GM21423 (cell line): ENCODE data around the gene IQGAP2.

Source experiments
- ATAC-seq: cut with Tn5 transposase; IDR thresholded peaks from one replicate; pipeline ENCODE4 v1.9.1; 2021; ENCODE audit warnings: mild to moderate bottlenecking, moderate library complexity; ENCODE audit not compliant: unreplicated experiment

The IQGAP2 gene

DNA sequence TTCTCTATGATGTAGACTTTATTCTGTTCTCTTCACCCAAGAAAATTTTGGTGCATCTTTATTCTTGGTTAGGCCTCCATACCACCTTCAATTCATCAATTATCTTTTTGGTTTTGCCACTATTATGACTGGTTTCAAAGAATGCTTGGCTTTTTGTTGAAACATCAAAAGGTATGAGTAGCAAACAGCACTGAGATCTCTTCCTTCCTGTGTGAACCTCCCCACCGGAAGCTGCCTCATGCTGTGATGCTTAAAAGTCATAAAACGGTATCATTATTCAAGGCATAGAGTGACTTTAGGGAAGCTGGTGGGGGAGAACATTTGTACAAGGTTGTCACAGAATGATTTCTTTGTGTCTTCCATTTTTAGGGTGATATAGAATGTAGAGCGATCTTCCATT, 70.6 kb downstream of the IQGAP2 start:
- no peak for ATAC-seq

DNA sequence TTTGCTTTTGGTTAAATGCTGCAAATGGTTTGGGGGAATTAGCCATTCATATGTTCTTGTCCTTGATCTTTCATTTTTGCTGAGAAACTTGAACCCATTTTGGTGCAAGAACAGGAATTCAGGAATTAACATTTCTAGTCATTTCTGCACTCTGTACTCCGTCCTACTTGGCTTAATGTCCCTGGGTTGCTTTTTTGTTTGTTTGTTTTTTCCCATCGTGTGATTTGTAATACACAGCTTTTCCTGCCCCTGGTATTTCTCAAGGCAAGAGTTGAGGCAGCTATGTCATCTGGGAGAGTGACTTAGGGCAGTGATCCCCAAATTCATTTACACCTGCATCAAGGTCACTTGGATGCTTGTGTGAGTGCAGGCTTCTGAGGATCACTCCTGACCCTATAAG, 71.3 kb downstream of the IQGAP2 start:
- no peak for ATAC-seq

DNA sequence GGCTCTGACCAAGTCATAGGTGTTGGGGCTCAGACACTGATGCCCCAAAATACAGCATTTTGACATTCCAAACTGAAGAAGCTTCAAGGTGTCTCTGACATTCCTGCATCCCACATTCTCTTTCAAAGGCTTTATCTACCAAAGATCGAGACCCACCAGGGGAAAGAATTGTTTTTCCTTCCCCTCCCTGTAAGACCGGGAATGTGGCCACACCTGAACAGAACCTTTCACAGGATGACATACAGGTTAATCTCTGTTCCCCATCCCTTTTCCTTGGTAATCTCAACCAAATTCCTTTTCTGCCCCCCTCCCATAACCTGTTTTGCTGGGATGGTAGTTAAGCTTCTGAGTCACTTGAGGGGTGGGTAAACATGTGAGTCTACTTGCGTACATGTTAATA, 72.3 kb downstream of the IQGAP2 start:
- no peak for ATAC-seq

DNA sequence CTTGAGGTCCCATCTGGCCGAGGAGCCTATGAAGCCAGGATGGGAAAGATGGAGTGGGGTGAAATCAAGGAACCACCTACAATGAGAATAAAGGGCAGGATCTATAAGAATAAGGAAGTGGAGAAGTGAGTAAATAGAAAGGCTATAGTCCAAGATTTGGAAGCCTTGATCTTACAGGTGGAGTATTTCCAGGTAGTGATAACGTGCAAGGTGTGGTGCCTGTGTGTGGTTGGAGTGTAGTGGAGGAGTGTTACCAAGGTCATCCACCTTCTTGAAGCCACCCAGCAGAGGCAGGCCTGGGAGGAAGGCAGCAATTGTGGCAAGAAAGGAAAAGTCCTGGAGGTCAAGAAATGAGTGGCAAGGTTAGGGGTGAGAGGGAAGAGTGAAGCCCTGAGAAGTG, 72.9 kb downstream of the IQGAP2 start:
- no peak for ATAC-seq

DNA sequence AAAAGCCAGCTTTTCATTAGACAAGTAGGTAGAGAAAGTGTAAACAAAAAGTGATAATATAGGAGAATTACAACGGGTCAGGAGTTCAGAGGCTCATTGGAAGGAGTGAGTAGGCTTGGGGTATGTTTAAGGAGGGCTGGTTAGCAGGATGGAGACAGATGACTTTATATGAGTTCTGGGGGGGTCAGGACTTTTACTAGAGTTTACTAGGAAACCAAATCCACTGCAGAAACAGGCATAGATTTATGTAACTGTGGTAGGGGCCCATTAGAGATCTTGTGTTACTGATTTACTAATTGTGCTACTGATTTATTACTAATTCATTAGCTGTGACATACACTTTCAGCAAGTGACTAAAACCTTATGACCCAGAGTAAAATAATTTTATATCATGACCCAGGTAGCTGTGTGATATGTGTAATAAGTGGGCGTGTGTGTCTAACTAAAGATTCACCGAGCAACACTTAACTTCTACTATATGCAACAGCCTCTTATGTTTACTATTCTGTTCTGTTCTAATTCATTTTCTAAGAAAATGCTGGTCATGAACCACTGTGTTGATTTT, 73.5 kb downstream of the IQGAP2 start:
- no peak for ATAC-seq

DNA sequence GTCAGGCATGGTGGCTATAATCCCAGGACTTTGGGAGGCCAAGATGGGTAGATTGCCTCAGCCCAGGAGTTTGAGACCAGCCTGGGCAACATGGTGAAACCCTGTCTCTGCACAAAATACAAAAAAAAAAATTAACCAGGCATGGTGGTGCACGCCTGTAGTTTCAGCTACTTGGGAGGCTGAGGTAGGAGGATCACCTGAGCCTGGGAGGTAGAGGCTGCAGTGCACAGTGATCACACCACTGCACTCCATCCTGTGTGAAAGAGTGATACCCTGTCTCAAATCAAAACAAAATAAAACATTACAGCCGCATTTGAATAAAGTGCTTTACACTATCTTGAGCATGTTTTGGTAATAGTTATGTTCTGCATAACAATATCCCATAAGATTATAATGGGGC, 74.0 kb downstream of the IQGAP2 start:
- ATAC-seq: no peak

DNA sequence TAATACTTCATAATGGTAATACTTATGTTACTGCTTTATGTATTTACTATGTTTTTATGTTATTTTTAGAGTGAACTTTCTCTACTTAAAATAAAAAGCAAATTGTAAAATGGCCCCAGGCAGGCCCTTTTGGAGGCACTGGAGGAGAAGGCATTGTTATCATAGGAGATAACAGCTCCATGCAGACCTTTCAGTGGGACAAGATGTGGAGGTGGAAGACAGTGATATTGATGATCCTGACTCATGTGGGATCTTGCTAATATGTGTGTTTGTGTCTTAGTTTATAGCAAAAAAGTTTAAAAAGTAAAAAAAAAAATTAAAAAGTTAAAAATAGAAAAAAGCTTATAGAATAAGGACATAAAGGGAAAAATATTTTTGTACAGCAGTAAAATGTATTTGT, 74.5 kb downstream of the IQGAP2 start:
- no peak for ATAC-seq

DNA sequence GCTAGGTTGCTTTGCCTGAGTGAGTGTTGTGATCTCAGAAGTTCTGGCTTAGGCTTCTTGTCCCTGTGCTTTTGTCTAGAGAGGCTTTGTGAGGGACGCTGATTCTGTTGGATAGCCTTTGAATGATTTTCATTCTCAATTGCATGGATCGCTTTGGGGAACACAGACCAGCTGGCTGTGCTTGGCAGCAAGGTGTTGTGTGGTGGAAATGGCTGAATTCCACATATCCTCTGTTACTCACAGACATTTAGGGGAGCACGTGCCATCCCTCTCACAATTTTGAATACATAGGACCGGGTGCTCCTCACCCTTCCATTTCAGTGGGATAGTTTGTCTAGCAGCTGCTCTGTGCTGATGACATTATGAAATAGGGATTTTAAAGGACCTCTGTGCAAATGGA, 76.2 kb downstream of the IQGAP2 start:
- no peak for ATAC-seq

DNA sequence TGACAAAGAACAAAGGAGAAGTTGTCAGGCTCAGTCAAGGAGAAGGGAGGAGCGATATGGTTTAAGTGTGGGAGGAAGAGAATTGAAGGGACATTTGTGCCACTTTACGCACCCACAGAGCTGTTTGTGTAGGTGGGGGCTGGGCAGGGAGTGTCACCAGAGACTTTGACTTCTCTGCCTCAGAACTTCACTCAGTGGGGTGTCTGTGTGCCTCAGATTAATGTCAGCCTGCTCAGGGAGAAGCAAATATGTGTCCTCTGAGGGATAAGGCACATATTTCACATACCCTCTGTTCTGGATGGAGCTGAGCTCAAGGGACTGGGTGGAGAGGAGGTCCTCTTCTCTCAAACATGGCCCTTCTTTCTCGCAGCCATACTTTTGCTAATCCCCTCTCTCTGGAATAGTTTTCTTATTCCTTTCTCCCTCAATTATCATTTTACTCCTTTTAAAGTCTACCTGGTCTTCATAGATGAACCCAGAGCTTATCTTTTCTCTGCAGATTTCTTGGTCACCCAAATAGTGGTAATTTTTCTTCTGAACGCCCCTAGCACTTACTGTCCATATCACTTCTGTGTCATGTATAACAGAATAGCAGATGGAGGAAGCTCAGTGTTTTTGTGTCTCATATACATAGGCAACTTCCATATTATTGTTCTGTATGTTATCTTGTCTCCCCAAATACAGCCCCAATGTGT, 77.0 kb downstream of the IQGAP2 start:
- no peak for ATAC-seq

DNA sequence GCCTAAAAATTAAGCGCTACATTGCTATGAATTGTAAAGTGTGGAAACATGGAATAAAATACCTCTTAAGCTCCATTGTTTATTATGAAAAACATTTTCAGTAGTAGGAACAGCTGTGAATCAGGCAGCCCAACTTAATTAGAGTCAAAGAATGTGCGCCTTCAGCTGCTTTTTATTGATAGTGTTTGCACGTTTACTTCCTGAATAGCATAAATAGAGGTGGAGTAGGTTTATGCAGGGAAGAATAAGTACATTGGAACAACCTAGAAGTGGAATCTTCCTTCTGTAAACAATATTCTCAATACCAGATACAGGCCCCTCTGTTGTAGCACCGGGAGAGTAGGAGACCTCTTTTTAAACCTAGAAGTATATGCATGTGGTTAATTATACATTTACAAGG, 79.9 kb downstream of the IQGAP2 start:
- no peak for ATAC-seq

DNA sequence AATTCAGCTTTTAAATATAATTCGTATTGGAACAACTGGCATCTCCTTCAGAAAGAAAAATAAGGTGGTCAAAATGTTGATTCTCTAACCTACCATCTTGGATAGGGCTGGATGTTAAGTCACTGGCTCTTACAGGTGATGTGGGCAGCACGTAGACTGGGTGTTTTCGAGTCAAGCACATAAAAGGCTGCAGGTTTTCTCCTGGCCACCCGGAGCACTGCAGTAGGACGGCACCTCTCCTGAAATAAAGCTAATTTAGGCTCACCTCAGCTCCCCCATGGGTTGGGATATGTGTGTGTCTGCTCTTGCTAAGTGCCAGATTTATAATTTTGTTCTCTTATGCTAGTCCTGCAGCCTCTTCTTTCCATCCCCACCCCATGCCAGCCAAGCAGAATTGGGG, 80.3 kb downstream of the IQGAP2 start:
- ATAC-seq: no peak

DNA sequence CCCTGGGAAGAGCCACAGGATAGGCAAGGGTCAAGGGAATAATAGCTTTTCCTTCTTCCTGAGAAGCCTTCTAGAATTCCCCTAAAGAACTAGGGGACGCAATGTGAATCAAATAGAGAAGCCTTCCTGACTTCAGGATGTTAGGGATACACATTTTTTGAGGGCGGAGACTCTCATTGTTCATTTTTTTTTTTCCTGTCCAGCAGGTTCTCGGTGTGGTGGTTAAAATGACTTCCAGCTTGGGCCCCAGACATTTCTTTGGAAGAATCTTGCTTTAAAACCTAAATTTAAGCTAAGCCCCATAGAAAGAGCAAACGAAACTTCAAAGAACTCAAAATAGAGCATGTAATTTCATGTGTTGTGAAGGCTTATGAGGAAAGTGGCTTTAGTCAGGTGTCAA, 80.8 kb downstream of the IQGAP2 start:
- no peak for ATAC-seq

DNA sequence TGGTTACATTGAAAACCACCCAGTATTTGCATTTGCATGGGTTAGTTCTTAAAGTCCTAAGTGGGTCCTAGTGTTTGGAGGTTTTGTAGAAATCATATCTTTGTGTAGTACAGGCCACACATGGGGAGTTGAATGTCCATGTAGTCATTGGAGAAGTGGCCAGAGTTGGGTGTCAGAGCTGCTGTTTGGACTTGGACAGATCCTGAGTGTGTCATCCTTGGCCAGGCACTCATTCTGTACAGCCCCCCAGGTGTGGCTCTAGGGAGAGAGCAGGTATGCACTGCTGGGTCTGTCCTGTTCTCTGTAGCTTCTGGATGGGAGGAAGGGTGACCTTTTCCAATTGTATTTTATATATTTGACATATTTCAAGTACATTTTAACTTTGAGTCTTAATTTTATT, 82.4 kb downstream of the IQGAP2 start:
- ATAC-seq: no peak

DNA sequence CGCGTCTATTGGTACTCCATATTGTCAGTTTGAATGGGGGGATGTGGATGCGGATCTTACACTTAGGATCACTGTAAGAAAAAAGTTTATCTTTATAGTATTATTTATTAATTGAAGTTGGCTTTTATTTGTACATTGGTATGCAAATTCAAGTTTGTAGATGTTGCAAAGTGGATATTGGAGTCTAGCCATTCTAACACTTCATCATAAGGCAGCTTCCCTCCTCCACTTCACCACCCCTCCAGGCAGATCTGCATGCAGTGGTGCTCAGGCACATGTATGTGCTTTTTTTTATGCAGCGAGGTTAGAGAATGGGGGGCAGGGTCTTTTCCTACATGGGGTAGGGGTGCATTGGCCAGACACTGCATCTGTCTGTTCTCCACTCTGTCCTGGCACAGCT, 84.3 kb downstream of the IQGAP2 start:
- no peak for ATAC-seq

DNA sequence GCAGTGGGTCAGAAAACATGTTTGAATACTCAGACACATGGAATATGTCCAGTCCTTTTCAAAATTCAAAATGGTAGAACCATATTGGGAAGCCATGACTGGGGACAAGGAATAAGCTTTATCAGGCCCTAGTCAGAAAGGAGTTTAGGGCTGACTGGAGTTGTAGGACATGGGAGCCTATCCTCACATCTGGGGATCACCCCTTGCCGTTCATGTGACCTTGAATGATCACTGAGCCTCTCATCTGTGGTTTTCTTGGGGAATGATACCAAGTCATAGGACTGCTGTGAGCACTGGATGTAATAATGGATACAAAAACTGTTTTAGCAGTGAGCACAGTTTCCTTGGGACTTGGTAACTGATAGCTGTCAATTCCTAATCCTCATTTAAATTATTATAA, 84.7 kb downstream of the IQGAP2 start:
- no peak for ATAC-seq

DNA sequence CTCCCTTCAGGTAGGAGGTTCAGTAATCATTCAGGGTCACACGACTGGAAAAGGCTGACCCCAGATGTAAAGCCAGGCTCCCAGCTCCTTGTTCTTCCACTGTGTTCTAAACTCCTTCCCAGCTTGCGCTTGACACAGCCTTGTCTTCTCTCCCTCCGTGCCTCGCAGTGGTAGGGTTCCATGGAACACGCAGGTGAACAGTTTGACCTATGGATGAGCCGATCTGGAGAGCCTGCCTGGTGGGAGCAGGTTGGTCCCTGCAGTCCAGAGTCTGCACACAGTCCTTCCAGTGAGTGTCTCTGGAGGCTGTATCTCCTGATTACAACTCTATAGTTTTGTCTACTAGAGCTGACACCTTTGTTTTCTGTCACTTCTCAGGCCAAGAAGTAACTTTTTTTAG, 85.9 kb downstream of the IQGAP2 start:
- no peak for ATAC-seq

DNA sequence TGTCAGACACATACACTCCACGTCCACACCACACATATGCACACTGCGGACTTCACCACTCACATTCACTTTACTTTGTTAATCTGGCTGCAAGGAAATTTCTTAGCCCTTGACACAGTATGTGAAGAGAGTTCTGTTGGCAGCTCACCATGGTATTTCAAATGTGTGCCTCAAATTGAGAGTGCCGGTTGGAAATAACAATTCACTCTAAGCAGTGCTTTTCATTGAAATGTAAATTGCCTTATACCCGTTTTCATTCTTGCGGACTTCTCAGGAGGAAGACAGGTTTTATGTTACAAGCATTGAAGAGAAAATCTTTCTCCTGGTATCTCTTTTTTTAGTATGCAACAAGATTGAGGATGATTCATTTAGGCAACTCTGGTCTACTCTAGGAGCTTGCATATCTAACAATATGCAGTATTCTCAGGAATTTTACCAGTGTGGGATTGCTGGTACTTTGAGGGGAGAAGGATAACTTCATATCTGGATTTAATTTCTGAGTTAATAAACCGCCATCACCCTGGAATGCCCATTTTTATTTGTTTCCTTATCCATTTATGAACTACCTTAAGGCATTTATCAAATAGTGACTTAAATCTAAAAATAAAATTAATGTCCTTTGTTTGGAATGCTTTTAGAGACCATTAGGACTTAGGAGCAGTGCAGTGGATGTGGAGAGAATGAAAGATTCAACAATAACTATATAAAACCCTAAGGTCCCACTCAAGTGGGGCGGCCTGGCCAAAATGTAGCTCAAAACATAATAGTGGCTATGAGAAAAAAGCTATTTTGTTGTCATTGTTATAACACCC, 87.0 kb downstream of the IQGAP2 start:
- no peak for ATAC-seq

DNA sequence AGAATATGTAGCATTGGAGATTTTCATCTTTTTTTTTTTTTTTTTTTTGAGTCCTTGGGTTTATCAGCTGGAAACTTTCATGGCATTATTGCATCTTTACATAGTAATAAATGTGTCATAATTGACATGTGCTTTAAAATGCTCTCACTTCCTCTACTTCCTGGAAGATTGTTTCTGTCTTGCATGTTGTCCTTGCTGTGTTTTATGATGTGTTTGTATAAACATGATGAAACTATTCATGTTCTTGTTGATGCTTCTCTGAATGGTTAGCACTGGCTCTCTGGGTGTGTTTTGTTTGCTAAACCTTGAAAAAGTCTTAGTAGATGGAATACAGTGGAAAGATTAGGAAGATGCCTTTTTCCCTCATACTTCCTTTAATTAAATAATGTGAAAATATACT, 87.9 kb downstream of the IQGAP2 start:
- no peak for ATAC-seq

DNA sequence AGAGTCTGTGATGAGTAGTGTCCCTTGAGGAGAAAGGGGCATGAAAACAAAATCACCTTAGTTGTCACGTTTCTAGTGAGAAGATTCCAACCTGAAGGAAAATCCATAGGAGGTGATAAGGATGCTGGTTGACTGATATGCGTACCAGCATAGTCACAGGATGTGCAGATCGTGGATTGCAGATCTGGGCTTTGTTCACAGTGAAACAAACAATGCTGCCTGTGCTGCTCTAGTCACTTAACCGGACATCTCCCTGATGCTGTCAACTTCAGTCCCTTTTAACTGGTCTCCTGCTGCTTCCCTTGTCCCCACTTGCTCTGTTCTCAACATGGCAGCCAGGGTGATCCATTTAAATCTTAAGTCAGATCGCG, 89.7 kb downstream of the IQGAP2 start:
- ATAC-seq: no peak

DNA sequence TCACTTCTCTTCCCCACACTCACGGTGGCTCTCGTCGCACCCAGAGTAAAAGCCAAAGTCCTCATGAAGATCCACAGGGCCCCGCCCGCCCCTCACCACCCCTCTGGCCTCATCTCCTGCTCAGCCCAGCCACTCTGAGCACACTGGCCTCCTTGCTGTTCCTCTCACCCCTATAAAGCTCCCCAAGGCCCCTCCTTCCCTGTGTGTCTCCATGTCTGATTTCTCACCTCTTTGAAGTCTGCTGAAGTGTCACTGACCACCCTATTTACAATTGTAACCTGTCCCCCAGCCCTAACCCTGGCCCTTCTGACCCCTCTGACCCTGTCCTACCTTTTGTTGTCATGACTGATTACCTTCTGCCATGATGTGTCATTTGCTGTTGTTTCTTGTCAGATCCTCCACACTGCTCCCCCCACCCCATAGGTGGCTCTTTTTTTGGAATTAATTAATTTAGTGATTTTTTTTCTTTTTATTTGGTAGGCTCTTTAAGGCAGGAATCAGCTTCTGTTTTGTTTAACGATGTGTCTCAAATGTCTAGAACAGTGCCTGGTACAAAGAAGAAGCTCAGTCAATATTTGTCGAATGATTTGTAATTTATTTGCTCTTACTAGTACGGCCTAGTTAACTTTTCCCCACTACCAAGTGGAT, 90.2 kb downstream of the IQGAP2 start:
- ATAC-seq: no peak

DNA sequence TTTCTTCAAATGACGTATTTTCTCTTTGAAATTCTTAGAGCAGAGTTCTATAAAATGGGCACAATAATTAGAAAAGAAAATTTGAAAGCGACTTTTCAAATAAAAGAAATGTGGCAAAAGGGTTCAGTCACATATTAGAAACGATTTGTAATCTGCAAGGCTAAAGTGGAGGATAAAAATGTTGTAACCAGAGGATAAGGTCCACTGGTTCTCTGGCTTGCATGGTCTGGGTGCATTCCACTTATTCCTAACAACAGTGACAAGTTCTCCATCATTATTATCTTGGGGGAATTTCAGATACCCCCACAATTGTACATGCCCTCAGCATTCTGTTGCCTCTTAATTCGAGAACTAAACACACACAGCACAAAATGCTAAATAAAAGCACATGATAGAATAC, 91.1 kb downstream of the IQGAP2 start:
- no peak for ATAC-seq

DNA sequence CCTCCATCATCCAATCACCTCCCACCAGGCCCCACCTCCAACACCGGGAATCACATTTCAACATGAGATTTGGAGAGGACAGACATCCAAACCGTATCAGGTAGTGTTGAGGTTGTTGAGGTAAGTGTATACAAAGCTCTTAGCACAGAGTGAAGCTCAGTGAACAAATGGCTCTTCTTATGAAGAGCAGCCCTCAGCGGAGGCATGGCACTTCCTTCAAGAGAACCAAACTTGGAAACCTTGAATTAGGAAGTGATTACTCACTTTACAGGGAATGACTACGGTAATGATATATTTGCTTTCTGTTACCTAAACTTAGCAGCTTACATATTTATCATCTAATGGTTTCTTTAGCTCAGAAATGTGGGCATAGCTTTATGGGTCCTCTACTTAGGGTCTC, 92.8 kb downstream of the IQGAP2 start:
- no peak for ATAC-seq
